Stimulated activated CD8-positive, alpha-beta memory T cell treated with anti-CD3 and anti-CD28 coated beads, Interleukin-4, amount 100 ng/mL, for 4 hours (primary cell): ENCODE measurements around the gene SPHKAP.
"Not testable (repeated sequence)": the region's sequence is repeated elsewhere in the genome, so short reads cannot be mapped to it uniquely, and the experiment has no call there.

Source experiments
- DNase-seq, 2 donors: peaks; one replicate each; pipeline ENCODE4 v3.0.0-alpha.2; 2020; ENCODE audit warnings: low read depth in 2 of 2, low spot score in 1 of 2

The SPHKAP gene

GRCh38 chr2:228094377-228094921, 87.0 kb downstream of the SPHKAP start:
- no peak for DNase-seq

GRCh38 chr2:228092056-228092455, 89.4 kb downstream of the SPHKAP start:
- DNase-seq: no peak

GRCh38 chr2:228086561-228086960, 94.9 kb downstream of the SPHKAP start:
- no peak for DNase-seq

GRCh38 chr2:228084717-228085116, 96.8 kb downstream of the SPHKAP start:
- no peak for DNase-seq

- no peak for DNase-seq
Measured at GRCh38 chr2:228083131-228083530, 98.4 kb downstream of the SPHKAP start.

GRCh38 chr2:228082571-228082970, 98.9 kb downstream of the SPHKAP start:
- DNase-seq: no peak

DNA sequence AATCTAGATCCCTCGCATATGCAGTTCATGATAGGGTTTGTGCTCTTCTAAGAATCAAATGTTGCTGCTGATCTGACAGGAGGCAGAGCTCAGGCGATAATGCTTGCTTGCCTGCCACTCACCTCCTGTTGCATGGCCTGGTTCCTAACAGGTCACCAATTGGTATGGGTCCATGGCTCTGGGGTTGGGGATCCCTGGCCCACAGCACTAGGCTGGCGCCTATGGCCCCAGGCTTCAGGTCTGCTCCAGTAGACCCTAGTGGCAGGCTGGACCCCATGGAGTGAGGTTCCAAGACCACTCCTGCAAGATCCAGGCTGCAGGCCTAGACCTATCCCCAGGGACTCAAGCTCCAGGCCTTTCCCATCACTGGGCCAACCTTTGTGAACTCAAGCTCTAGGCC, 102.3 kb downstream of the SPHKAP start:
- no peak for DNase-seq

- not testable (repeated sequence) for DNase-seq
Measured at GRCh38 chr2:228076695-228077094, 104.8 kb downstream of the SPHKAP start.

DNA sequence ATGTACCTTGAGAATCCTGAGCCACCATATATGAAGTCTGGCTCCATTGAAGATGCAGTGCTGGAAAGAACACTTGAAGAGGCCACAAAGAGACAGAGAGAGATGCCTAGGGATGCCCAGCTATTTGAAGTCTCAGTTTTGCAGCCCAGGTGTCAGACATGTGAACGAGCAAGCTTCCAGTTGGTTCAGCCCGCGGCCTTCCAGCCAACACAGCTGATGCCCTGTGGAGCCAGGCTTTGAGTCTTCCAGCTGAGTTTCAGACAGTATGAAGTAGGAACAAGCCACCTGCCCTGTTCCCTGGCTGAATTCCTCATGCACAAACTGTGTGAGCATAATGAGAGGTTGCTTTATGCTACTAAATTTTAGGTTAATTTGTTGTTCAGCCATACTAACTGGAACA, 108.8 kb downstream of the SPHKAP start:
- DNase-seq: no peak

GRCh38 chr2:228067309-228067708, 114.2 kb downstream of the SPHKAP start:
- no peak for DNase-seq

- DNase-seq: no peak
Measured at GRCh38 chr2:228066126-228066798, 115.2 kb downstream of the SPHKAP start.

GRCh38 chr2:228065686-228066085, 115.8 kb downstream of the SPHKAP start:
- no peak for DNase-seq

DNA sequence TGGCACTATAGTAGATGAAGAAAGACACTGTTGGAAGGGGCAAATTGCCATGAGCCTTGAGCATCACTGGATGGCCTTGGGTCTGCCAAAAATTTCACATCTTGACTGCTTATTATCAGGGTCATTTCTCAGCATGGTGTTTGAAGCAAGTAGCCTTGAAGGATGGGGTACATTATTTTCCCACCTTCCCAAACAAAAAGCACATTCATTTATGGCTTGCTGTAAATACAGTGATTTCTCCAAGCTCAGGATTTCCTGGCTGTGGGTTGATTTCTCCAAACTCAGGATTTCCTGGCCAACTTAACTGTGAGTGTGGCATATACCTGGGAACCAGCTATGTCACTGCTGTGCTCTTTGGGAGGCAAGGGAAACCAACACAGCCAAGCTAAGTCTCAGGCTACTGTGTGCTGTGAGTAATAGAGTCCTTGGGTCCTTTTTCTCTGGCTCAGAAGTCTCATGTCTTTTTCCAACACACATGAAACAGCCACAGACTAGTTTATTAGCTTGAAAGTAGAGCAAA, 116.6 kb downstream of the SPHKAP start:
- DNase-seq: no peak

DNA sequence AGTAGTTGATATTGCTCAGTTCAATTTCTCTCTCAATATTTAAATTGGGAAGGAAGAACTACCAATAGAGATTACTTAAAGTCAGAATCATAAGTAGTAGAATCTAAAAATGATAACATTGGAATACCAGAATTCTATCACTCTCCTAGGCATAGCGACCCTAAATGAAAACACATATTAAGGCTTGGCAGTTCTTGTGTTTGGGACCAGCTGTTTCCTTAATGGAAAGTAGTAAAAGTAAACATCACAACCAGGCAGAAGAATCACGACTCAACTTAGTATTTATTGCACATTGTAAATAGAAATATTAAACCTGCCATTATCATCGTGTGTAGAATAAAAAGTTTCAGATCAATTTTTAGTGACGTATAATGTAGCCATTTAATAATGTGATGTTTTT, 117.5 kb downstream of the SPHKAP start:
- DNase-seq: no peak

DNA sequence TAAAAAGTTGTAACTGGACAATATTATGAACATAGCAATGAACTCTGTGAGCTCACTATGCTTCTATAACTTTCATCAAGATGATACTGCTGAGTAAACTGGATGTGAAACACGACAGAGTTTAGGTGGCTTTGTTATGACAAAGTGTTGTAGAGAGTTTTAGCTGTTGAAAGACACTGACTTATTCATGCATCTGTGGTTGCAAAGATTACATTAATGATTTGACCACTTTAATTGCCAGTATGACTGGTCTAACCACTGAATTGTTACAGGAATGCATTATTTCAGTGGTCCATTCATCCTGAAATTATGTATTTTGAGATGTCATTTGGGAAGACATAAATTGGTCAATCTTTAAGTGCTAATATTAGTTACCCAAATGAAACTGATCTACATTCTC, 117.9 kb downstream of the SPHKAP start:
- DNase-seq: no peak

GRCh38 chr2:228059735-228060134, 121.8 kb downstream of the SPHKAP start:
- DNase-seq: no peak

GRCh38 chr2:228056293-228057097, 125.0 kb downstream of the SPHKAP start:
- DNase-seq: no peak

DNA sequence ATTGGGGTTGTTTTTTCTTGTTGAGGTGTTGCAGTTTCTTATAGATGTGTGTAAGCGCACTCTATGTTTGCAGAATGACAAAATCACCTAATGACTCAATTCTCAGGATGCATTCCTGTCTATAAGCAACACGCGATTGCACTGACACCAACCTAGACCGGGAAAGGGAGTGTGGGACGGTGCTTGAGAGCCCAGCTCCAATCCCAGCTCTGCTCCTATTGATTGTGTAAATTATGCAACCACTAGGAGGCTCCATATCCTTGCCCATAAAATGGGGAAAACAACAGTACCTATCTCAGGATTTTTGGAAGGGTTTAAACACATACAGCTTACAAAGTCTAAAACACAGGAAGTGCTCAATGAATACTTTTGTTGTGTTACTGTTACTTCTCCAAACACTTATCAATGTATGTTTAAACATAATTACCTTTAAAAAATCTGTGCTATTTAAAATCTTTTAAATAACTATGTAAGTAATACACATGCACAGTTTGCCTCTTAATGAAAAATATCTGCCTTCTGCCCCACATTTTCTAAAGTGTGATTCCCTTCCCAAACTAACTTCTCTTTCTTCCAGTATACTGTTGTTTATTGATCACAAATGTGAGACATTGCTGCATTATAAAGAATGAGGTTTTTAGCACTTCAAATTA, 132.5 kb downstream of the SPHKAP start:
- DNase-seq: no peak

DNA sequence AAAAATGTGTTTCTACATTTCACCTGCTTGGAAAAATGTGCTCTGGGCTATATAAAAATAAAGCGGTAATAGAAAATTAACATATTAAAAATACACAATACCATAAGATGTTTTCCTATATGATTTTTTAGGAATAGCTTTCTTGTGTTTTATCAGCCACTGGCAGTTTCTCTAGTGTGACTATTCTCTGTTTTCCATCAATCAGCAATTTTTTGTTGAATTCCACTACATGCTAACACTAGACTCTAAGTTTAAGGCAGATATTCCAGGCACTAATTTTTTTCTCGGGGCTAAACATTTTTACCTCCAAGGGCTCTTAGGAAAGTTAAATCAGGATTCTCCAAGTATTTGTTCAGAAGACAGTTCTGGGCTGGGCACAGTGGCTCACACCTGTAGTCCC, 140.5 kb downstream of the SPHKAP start:
- no peak for DNase-seq

- DNase-seq: no peak
Measured at GRCh38 chr2:228039752-228040534, 141.5 kb downstream of the SPHKAP start.

DNA sequence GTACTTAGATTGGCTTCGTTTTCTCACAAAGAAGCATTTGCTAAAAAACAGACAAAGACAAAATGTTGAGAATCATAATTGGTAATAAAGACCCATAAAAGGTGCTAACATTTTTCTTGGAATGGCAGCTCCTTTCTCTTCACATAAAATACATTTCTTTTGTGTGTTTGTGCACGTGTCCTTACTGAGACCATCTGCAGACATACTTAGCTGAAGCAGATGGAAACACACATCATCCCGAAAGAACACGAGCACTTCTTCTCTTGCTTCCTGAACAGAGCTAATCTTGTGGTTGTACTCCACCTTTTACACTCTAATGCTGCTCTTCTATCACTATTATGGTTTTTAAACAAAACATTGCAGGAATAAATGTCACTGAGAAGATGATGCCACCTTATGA, 142.5 kb downstream of the SPHKAP start:
- no peak for DNase-seq
